LNCaP clone FGC (cell line): ENCODE results near the gene PEX11B.
"Not testable (repeated sequence)": the region's sequence is repeated elsewhere in the genome, so short reads cannot be mapped to it uniquely, and the experiment has no call there.

Source experiments
- DNase-seq: peaks from one replicate; pipeline ENCODE4 v3.0.0-alpha.2; 2011; ENCODE audit warnings: low read depth
- H3K4me3 ChIP-seq: 2 replicates; pipeline ENCODE4 v1.5.1; 2011; ENCODE audit warnings: mild to moderate bottlenecking, low read depth, low read length, control low read depth
- CTCF ChIP-seq: IDR thresholded peaks from 2 replicates; pipeline ENCODE4 v1.5.1; 2012; ENCODE audit warnings: mild to moderate bottlenecking; ENCODE audit not compliant: control insufficient read depth, insufficient read depth; ENCODE audit errors: extremely low read depth

Gene PEX11B

GRCh38 chr1:145942405-145942804 is 23.9 kb upstream of the PEX11B start:
- no peak for DNase-seq
- no peak for TF ChIP-seq CTCF
- H3K4me3 ChIP-seq: no peak overlapping the region

- DNase-seq: no peak
- TF ChIP-seq CTCF: no peak
- H3K4me3 ChIP-seq: no peak overlapping the region
Measured at GRCh38 chr1:145937436-145937835, 18.9 kb upstream of the PEX11B start.

GRCh38 chr1:145936247-145936646 is 17.7 kb upstream of the PEX11B start:
- no peak overlapping the region for H3K4me3 ChIP-seq
- DNase-seq: no peak
- TF ChIP-seq CTCF: no peak

- TF ChIP-seq CTCF: no peak
- H3K4me3 ChIP-seq: no peak overlapping the region
- no peak for DNase-seq
Measured at GRCh38 chr1:145935708-145936107, 17.2 kb upstream of the PEX11B start.

GRCh38 chr1:145932522-145933009 is 14.0 kb upstream of the PEX11B start:
- DNase-seq, H3K4me3 ChIP-seq: not testable (repeated sequence)

GRCh38 chr1:145927916-145928643 is 9.6 kb upstream of the PEX11B start:
- no peak for TF ChIP-seq CTCF
- peak overlapping the region; percentile 98 for H3K4me3 ChIP-seq
- no peak for DNase-seq

- peak within 1 kb of the TSS; percentile 98 for H3K4me3 ChIP-seq
- peak; percentile 51 for TF ChIP-seq CTCF
- peak; percentile 97 for DNase-seq
Measured at GRCh38 chr1:145927063-145927886, 8.8 kb upstream of the PEX11B start, which contains the start of gene RBM8A. Gene RBM8A, minus strand, starts transcription at chr1:145927484. Its CDS starts 58 bp downstream, at chr1:145927426.
